ENCODE measurements around the gene ZNF850. TPM values are rescaled to one million over a fixed set of nuclear protein-coding genes. Genes with fewer than 3 reads are reported as not detected.
"Not testable (repeated sequence)": the region's sequence is repeated elsewhere in the genome, so short reads cannot be mapped to it uniquely, and the experiment has no call there.

Gene ZNF850
- total RNA-seq, 1 experiment from 2014 or later: 15.3 TPM

DNA sequence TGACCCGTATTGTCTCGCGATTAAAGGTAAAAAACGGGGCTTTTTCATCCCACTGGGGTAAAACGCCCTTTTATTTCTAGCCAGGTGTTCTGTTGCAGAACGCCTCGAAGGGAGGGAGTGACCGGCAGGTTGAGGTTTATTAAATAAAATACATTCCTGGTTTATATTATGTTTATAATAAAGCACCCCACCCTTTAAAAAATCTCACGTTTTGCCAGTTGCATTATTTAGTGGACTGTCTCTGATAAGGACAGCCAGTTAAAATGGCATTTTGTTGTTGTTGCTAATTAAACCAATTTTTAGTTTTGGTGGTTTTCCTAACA, 25.1 kb upstream of the ZNF850 start:
- ChIA-PET POLR2A (interaction anchor here (0.5 kb wide), 2 partner anchors 51 to 515 kb away, joined by 4 to 12 read pairs; no protein-coding TSS in a partner anchor), CTCF (no interaction called here)
- intact Hi-C loops (cut with micrococcal nuclease; ENCODE audit: unreplicated experiment) (no loop called here), in situ Hi-C loops (cut with HindIII; ENCODE audit: low pct_unique_long_range_greater_than_20kb, low sequenced_read_pairs) (no loop called here)
- DNase-seq (ENCODE audit: low read depth, low spot score) (no peak), ATAC-seq (no peak)
- Histone ChIP-seq H3K27ac (ENCODE audit: low read length) (peak overlapping the region; percentile 91), H3K4me1 (ENCODE audit: control insufficient read depth, insufficient read depth, low read length) (0 out of 2 replicates have a peak, but pooled peaks cover 5% of the 10 kb centered on the region), H3K9me3 (ENCODE audit: control insufficient read depth, insufficient read depth, low read depth, low read length) (peaks cover 23% of the 10 kb centered on the region), H3K4me3 (ENCODE audit: low read depth in 2 of 2, low read length in 2 of 2) (peak overlapping the region; percentile 77 to 85), H3K27me3 (ENCODE audit: control insufficient read depth, insufficient read depth, low read length) (no peaks in the 10 kb centered on the region), H3K36me3 (ENCODE audit: control insufficient read depth, insufficient read depth, low read length) (no peaks in the 10 kb centered on the region)
- TSS peak; percentile 84 for BruUV-seq (replicated peaks)
- TF ChIP-seq SIN3A (IDR thresholded peaks at IDR 0.05; ENCODE audit: borderline replicate concordance, insufficient read depth, low read depth, low read length): no peak
- TF ChIP-seq, protein P1, sequence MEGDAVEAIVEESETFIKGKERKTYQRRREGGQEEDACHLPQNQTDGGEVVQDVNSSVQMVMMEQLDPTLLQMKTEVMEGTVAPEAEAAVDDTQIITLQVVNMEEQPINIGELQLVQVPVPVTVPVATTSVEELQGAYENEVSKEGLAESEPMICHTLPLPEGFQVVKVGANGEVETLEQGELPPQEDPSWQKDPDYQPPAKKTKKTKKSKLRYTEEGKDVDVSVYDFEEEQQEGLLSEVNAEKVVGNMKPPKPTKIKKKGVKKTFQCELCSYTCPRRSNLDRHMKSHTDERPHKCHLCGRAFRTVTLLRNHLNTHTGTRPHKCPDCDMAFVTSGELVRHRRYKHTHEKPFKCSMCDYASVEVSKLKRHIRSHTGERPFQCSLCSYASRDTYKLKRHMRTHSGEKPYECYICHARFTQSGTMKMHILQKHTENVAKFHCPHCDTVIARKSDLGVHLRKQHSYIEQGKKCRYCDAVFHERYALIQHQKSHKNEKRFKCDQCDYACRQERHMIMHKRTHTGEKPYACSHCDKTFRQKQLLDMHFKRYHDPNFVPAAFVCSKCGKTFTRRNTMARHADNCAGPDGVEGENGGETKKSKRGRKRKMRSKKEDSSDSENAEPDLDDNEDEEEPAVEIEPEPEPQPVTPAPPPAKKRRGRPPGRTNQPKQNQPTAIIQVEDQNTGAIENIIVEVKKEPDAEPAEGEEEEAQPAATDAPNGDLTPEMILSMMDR (IDR thresholded peaks at IDR 0.05): no peak
- TF ChIP-seq, protein P2, sequence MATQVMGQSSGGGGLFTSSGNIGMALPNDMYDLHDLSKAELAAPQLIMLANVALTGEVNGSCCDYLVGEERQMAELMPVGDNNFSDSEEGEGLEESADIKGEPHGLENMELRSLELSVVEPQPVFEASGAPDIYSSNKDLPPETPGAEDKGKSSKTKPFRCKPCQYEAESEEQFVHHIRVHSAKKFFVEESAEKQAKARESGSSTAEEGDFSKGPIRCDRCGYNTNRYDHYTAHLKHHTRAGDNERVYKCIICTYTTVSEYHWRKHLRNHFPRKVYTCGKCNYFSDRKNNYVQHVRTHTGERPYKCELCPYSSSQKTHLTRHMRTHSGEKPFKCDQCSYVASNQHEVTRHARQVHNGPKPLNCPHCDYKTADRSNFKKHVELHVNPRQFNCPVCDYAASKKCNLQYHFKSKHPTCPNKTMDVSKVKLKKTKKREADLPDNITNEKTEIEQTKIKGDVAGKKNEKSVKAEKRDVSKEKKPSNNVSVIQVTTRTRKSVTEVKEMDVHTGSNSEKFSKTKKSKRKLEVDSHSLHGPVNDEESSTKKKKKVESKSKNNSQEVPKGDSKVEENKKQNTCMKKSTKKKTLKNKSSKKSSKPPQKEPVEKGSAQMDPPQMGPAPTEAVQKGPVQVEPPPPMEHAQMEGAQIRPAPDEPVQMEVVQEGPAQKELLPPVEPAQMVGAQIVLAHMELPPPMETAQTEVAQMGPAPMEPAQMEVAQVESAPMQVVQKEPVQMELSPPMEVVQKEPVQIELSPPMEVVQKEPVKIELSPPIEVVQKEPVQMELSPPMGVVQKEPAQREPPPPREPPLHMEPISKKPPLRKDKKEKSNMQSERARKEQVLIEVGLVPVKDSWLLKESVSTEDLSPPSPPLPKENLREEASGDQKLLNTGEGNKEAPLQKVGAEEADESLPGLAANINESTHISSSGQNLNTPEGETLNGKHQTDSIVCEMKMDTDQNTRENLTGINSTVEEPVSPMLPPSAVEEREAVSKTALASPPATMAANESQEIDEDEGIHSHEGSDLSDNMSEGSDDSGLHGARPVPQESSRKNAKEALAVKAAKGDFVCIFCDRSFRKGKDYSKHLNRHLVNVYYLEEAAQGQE (IDR thresholded peaks at IDR 0.05; ENCODE audit: insufficient read depth in 1 of 2, low read depth in 2 of 2, low read length in 1 of 2): peak in 1 of 2 experiments; percentile 23; a peak in 1 of 4 replicates

DNA sequence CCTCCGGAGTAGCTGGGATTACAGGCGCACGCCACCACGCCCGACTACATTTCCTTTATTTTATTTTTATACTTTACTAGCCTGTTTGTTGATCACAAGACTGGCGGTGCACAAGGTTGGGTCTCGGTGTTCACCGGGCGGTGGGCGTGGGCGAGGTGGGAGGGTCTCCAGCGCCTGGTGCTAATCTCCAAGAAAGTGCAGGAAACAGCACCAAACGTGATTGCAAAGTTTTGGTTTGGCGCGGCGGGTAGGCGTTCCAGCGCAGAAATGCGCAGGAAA, 24.0 kb upstream of the ZNF850 start:
- intact Hi-C loops (cut with micrococcal nuclease; ENCODE audit: unreplicated experiment): no loop called here

DNA sequence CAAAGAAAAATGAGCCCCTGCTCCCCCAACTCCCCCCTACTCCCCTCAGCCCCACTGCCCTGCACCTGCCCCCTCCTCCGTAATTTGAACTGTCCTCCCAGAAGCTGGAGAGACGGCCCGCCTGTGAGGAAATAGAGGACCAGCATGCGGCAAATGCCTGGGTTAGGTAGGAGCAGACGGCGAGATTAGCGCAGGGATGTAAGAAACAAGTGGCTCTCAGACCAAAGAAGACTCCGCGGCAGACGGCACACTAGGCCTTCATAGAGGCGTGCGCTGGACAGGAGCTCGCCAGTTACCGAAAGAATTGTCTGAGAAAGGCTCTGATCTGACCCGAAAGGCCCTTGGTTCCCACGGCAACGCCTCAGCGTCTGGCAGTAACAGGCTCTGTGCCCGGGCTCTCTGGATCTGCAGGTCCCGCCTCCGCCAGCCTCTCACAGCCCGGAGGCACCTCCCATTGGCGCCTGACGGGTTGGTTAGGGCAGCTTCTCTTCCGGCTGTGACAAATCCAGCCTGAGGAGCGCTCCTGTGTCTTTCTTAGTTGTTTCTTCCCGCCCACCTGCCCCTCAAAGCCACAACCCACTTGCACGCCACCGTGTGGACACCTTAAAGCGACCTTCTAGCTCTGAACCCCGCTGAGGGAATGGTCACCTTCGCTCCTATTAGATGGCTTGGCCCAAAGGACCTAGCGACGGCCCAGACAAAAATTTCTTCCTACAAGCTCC, 19.0 kb upstream of the ZNF850 start:
- in situ Hi-C loops (cut with HindIII; ENCODE audit: low pct_unique_long_range_greater_than_20kb, low sequenced_read_pairs); BruUV-seq (replicated peaks); CTCF ChIA-PET; DNase-seq (ENCODE audit: low read depth, low spot score); H3K4me1 ChIP-seq (ENCODE audit: control insufficient read depth, insufficient read depth, low read length); intact Hi-C loops (cut with micrococcal nuclease; ENCODE audit: unreplicated experiment); H3K9me3 ChIP-seq (ENCODE audit: control insufficient read depth, insufficient read depth, low read depth, low read length); H3K27ac ChIP-seq (ENCODE audit: low read length); H3K36me3 ChIP-seq (ENCODE audit: control insufficient read depth, insufficient read depth, low read length); H3K27me3 ChIP-seq (ENCODE audit: control insufficient read depth, insufficient read depth, low read length): not testable (repeated sequence)
- POLR2A ChIA-PET: interaction anchor here (0.7 kb wide), 1 partner anchor 374 kb away, joined by 5 read pairs; no protein-coding TSS in a partner anchor
- peak overlapping the region; percentile 15 to 16 for H3K4me3 ChIP-seq (ENCODE audit: low read depth in 2 of 2, low read length in 2 of 2)
- ATAC-seq: peak; percentile 99

More for the DNA sequence above, 24.0 kb upstream of the ZNF850 start:
- TSS peak; percentile 85 for BruUV-seq (replicated peaks)
- peak overlapping the region; percentile 77 to 85 for H3K4me3 ChIP-seq (ENCODE audit: low read depth in 2 of 2, low read length in 2 of 2)
- no peaks in the 10 kb centered on the region for H3K36me3 ChIP-seq (ENCODE audit: control insufficient read depth, insufficient read depth, low read length)
- H3K27ac ChIP-seq (ENCODE audit: low read length): peak overlapping the region; percentile 91
- H3K27me3 ChIP-seq (ENCODE audit: control insufficient read depth, insufficient read depth, low read length): no peaks in the 10 kb centered on the region
- DNase-seq (ENCODE audit: low read depth, low spot score) (no peak), ATAC-seq (no peak)
- TF ChIP-seq, protein P2 (IDR thresholded peaks at IDR 0.05; ENCODE audit: insufficient read depth in 1 of 2, low read depth in 2 of 2, low read length in 1 of 2): no peak
- TF ChIP-seq TCF7L2 (IDR thresholded peaks at IDR 0.05; ENCODE audit: low read depth, low read length) (no peak), SIN3A (IDR thresholded peaks at IDR 0.05; ENCODE audit: borderline replicate concordance, insufficient read depth, low read depth, low read length) (no peak)
- POLR2A ChIA-PET: interaction anchor here (0.6 to 0.8 kb wide), 2 partner anchors 25 to 119 kb away, joined by 3 to 17 read pairs; no protein-coding TSS in a partner anchor
- in situ Hi-C loops (cut with HindIII; ENCODE audit: low pct_unique_long_range_greater_than_20kb, low sequenced_read_pairs): no loop called here
- CTCF ChIA-PET: no interaction called here
- peaks cover 19% of the 10 kb centered on the region for H3K9me3 ChIP-seq (ENCODE audit: control insufficient read depth, insufficient read depth, low read depth, low read length)
- 0 out of 2 replicates have a peak, but pooled peaks cover 5% of the 10 kb centered on the region for H3K4me1 ChIP-seq (ENCODE audit: control insufficient read depth, insufficient read depth, low read length)
